Mesodermal cell (in vitro differentiated cells): ENCODE data around the gene AQP6.

Experiments used
- H3K27ac ChIP-seq: 2 replicates; pipeline ENCODE4 v1.7.0; 2013; ENCODE audit warnings: mild to moderate bottlenecking, low read depth, low read length, moderate library complexity; ENCODE audit not compliant: severe bottlenecking
- H3K36me3 ChIP-seq: 2 replicates; pipeline ENCODE4 v1.7.1; 2013; ENCODE audit warnings: mild to moderate bottlenecking, low read length, moderate library complexity; ENCODE audit not compliant: control insufficient read depth, insufficient read depth
- H3K4me1 ChIP-seq: one replicate; pipeline ENCODE4 v1.7.1; 2013; ENCODE audit warnings: mild to moderate bottlenecking, low read length; ENCODE audit not compliant: insufficient read depth, control insufficient read depth, poor library complexity, severe bottlenecking
- H3K4me3 ChIP-seq: 2 replicates; pipeline ENCODE4 v1.7.0; 2013; ENCODE audit warnings: low read length, control low read depth, mild to moderate bottlenecking; ENCODE audit not compliant: insufficient read depth, poor library complexity, severe bottlenecking; ENCODE audit errors: extremely low read depth
- H3K9me3 ChIP-seq: 2 replicates; pipeline ENCODE4 v1.7.1; 2013; ENCODE audit warnings: mild to moderate bottlenecking, low read length, moderate library complexity; ENCODE audit not compliant: control insufficient read depth
- WGBS, 2 experiments: methylation state at CpG; one replicate each; pipeline ENCODE4 v1.1.5; 2013; ENCODE audit warnings: missing lambda C conversion rate in 2 of 2; ENCODE audit not compliant: insufficient coverage in 2 of 2; 5-methylcytosine and 5-hydroxymethylcytosine counted together

The AQP6 gene

DNA sequence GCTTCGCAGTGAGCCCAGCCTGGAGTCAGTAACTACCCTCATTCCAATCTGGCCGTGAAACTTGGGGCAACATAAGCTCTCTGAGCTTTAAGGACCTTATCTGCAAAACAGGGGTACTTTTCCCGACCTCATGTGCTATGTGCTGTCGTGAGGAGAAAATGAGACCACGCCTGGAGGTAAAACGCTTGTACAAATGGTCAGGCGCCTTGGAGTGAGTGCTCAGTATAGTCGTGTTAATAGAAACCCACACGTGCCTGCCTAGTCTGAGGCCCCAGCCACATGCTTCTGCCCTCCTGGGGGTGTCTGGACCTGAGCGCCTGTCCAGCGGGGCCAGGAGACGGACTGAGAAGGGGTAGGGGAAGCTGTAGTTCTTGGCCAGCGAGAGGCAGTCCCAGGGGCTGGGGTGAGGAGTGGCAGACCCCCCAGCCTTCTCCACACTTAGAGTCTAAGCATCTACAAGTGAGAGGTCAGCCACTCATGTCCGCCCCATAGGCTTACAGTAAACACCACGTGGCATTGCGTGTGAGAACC, 6.2 kb upstream of the AQP6 start:
- Histone ChIP-seq H3K27ac (no peak overlapping the region), H3K36me3 (no peaks in the 10 kb centered on the region), H3K4me1 (peaks cover 7% of the 10 kb centered on the region), H3K4me3 (no peak overlapping the region), H3K9me3 (no peaks in the 10 kb centered on the region)
- WGBS, 2 experiments: 49 to 52% methylated on average over 14 to 16 of the region's 16 CpGs

- Histone ChIP-seq H3K9me3 (no peaks in the 10 kb centered on the region), H3K4me3 (peak overlapping the region; percentile 21), H3K27ac (no peak overlapping the region), H3K4me1 (peaks cover 7% of the 10 kb centered on the region), H3K36me3 (no peaks in the 10 kb centered on the region)
- 7 to 8% methylated on average over 28 of the region's 40 CpGs for WGBS, 2 experiments
These were observed 5.5 kb upstream of the AQP6 start for GRCh38 chr12:49967042-49967776.

GRCh38 chr12:49967777-49968250, 4.9 kb upstream of the AQP6 start:
- Histone ChIP-seq H3K27ac (no peak overlapping the region), H3K4me3 (no peak overlapping the region), H3K9me3 (no peaks in the 10 kb centered on the region), H3K36me3 (no peaks in the 10 kb centered on the region), H3K4me1 (peaks cover 7% of the 10 kb centered on the region)
- 44 to 60% methylated on average over 12 to 13 of the region's 15 CpGs for WGBS, 2 experiments

GRCh38 chr12:49968471-49968870, 4.3 kb upstream of the AQP6 start:
- Histone ChIP-seq H3K4me1 (peaks cover 7% of the 10 kb centered on the region), H3K36me3 (no peaks in the 10 kb centered on the region), H3K27ac (no peak overlapping the region), H3K9me3 (no peaks in the 10 kb centered on the region), H3K4me3 (no peak overlapping the region)
- WGBS, 2 experiments: 84 to 98% methylated on average over 3 of the region's 6 CpGs

DNA sequence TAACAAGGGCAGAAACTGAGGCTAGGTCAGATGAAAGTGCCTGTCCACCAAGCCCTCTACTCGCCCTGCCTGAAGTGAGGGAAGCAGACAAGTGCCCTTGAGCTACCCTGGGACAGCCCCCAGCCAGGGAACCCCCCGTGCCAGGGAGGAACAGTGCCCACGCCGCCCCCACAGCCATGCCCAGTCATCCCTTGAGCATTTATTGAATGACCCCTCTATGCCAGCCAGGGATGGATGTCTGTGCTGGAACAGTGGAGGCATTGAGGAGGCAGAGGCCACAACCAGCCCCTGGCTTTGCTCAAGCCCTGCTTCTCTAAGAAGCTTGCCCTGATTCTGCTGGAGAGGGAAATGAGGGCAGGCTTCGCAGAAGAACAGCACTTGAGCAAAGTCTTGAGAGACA, 3.7 kb upstream of the AQP6 start:
- no peak overlapping the region for H3K27ac ChIP-seq
- no peaks in the 10 kb centered on the region for H3K36me3 ChIP-seq
- WGBS, 2 experiments: 89 to 90% methylated on average over 4 to 5 of the region's 5 CpGs
- no peak overlapping the region for H3K4me3 ChIP-seq
- peaks cover 7% of the 10 kb centered on the region for H3K4me1 ChIP-seq
- no peaks in the 10 kb centered on the region for H3K9me3 ChIP-seq

DNA sequence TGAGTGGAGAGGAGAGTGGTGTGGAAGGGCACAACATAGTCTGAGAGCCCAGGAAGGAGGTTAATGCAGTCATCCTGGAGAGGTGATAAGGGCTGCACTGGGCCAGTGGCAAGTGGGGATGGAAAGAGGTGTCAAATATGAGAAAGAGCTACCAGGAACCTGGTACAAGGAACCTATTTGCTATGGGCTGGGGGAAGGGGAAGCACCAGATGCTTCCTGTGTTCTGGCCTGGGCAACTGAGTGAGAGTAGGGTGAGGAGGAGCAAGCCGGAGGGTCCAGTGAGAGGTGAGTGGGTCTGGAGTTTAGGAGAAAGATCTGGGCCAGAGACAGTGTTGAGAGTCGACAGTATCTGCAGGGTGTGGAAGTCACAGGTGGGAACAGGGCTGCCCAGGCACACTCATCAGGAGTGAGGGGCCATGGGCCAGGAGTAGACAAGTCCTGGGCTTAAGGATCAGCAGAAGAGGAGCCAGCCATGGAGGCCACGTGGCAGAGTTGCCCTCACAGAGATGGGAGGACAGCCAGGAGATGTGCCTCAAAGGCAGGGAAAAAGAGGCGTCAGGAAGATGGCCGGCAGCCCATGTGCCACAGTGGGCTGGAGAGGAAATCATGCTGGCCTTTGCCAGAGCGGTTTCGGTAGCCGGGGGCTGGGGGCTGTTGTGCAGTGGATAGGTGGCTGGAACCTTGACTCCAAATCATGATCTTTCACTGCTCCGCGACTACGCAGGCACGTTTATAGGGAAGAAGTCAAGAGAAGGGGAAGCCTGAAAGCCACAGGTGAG, 2.9 kb upstream of the AQP6 start:
- H3K9me3 ChIP-seq: no peaks in the 10 kb centered on the region
- 96 to 97% methylated on average over 12 of the region's 12 CpGs for WGBS, 2 experiments

DNA sequence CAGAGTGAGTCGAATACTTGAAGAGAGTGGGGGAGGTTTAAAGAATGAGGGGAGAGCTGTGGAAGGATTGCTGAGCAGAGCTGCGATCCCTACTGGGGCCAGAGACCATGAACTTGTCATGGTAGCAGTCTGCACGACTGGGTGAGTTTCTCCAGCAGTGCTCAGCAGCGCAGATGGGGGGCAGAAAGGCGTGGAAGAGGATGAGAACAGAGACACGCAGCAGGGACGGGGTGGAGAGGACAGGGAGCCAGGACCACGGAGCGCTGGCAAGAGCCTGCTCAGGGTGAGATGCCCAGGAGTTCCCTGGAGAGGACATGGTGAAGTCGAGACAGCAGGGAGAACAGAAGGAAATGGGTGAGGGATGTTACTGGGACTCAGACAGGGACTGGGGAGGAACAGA, 2.1 kb upstream of the AQP6 start:
- Histone ChIP-seq H3K4me1 (peaks cover 7% of the 10 kb centered on the region), H3K27ac (no peak overlapping the region)
- 77 to 87% methylated on average over 9 to 10 of the region's 10 CpGs for WGBS, 2 experiments

More for the DNA sequence above, 2.9 kb upstream of the AQP6 start:
- Histone ChIP-seq H3K4me3 (no peak overlapping the region), H3K27ac (no peak overlapping the region), H3K4me1 (peaks cover 7% of the 10 kb centered on the region), H3K36me3 (no peaks in the 10 kb centered on the region)

GRCh38 chr12:49971141-49971540, 1.6 kb upstream of the AQP6 start:
- 88 to 95% methylated on average over 3 to 5 of the region's 6 CpGs for WGBS, 2 experiments
- H3K9me3 ChIP-seq: no peaks in the 10 kb centered on the region
- H3K4me3 ChIP-seq: no peak overlapping the region
- peaks cover 7% of the 10 kb centered on the region for H3K4me1 ChIP-seq
- H3K36me3 ChIP-seq: no peaks in the 10 kb centered on the region
- no peak overlapping the region for H3K27ac ChIP-seq

More for the DNA sequence above, 2.1 kb upstream of the AQP6 start:
- Histone ChIP-seq H3K36me3 (no peaks in the 10 kb centered on the region), H3K9me3 (no peaks in the 10 kb centered on the region), H3K4me3 (no peak overlapping the region)

DNA sequence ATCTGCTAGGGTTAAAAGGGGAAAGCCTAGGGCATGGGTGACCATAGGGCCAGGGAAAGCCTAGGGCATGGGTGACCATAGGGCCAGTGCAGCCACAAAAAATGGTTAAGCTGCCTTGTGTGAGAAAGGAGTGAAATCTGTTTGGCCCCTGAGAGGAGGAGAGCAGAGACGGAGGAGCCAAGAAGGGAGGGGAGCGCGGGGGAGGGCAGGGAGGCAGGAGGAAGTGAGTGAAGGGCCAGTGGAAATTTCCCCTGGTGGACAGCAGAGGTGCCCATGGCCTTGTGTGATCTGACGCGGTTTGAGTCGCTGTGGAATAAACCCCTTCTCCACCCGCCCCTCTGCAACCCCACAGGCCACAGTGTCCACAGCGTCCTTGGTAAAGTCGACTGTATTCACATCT, 618 bp upstream of the AQP6 start:
- 83 to 87% methylated on average over 3 to 5 of the region's 9 CpGs for WGBS, 2 experiments
- no peaks in the 10 kb centered on the region for H3K36me3 ChIP-seq
- no peak overlapping the region for H3K27ac ChIP-seq
- peaks cover 6% of the 10 kb centered on the region for H3K4me1 ChIP-seq
- no peak overlapping the region for H3K4me3 ChIP-seq
- H3K9me3 ChIP-seq: no peaks in the 10 kb centered on the region

- no peaks in the 10 kb centered on the region for H3K36me3 ChIP-seq
- no peak overlapping the region for H3K4me3 ChIP-seq
- WGBS, 2 experiments: 93 to 97% methylated on average over 11 to 18 of the region's 19 CpGs
- H3K4me1 ChIP-seq: no peaks in the 10 kb centered on the region
- H3K27ac ChIP-seq: no peak overlapping the region
- no peaks in the 10 kb centered on the region for H3K9me3 ChIP-seq
These were observed 649 bp downstream of the AQP6 start for GRCh38 chr12:49973361-49973830.
